Calu3 (cell line): ENCODE measurements around the gene ANKRD9. TPM values are rescaled to one million over a fixed set of nuclear protein-coding genes. Genes with fewer than 3 reads are reported as not detected.
A peak's percentile ranks its signal among the peaks of the same experiment; 100 is the strongest.

Experiments
- BruUV-seq: library from RNA; stranded (reverse); fragments of 400-500 nt; replicated peaks from 2 replicates; lab custom pipeline; 2021; lab: Mats Ljungman, UMichigan
- CTCF ChIA-PET: fragments of 300-600 bp; sonication (Branson Sonifier 250); formaldehyde crosslinking; loops from one replicate; lab custom pipeline; 2022; ENCODE audit warnings: antibody characterized with exemption; lab: Charles Lee
- DNase-seq: peaks from one replicate; pipeline ENCODE4 v3.0.0; 2022
- H3K27ac Mint-ChIP-seq: one replicate; pipeline ENCODE4 v1.8.0; 2022; ENCODE audit warnings: mixed read lengths; ENCODE audit not compliant: unreplicated experiment
- H3K27me3 Mint-ChIP-seq: one replicate; pipeline ENCODE4 v1.8.0; 2022; ENCODE audit warnings: mixed read lengths; ENCODE audit not compliant: unreplicated experiment
- H3K36me3 Mint-ChIP-seq: one replicate; pipeline ENCODE4 v1.8.0; 2022; ENCODE audit warnings: mild to moderate bottlenecking, moderate library complexity, mixed read lengths; ENCODE audit not compliant: insufficient read depth, unreplicated experiment
- H3K4me1 Mint-ChIP-seq: one replicate; pipeline ENCODE4 v1.8.0; 2022; ENCODE audit warnings: mild to moderate bottlenecking, low read depth, mixed read lengths; ENCODE audit not compliant: unreplicated experiment
- H3K4me3 Mint-ChIP-seq: one replicate; pipeline ENCODE4 v1.8.0; 2022; ENCODE audit warnings: mild to moderate bottlenecking, low read depth, moderate library complexity, mixed read lengths; ENCODE audit not compliant: unreplicated experiment
- H3K9me3 Mint-ChIP-seq: one replicate; pipeline ENCODE4 v1.8.0; 2022; ENCODE audit warnings: low read depth, mixed read lengths; ENCODE audit not compliant: unreplicated experiment
- intact Hi-C: fragments of 100-400 bp; cut with micrococcal nuclease; formaldehyde crosslinking; loops from one replicate; pipeline ENCODE4 v1.10.0; 2022; ENCODE audit not compliant: unreplicated experiment
- total RNA-seq: library from RNA; stranded (reverse); gene quantifications from 2 replicates; pipeline ENCODE4 v1.2.3, GENCODE V29; 2022
- TF ChIP-seq, protein P1 (sequence below): fragments of 200-600 bp; IDR thresholded peaks from one replicate; pipeline ENCODE4 v1.8.0; 2022; ENCODE audit warnings: antibody characterized with exemption; ENCODE audit not compliant: unreplicated experiment

Gene ANKRD9
- total RNA-seq, 1 experiment from 2014 or later = 23.8 TPM

DNA sequence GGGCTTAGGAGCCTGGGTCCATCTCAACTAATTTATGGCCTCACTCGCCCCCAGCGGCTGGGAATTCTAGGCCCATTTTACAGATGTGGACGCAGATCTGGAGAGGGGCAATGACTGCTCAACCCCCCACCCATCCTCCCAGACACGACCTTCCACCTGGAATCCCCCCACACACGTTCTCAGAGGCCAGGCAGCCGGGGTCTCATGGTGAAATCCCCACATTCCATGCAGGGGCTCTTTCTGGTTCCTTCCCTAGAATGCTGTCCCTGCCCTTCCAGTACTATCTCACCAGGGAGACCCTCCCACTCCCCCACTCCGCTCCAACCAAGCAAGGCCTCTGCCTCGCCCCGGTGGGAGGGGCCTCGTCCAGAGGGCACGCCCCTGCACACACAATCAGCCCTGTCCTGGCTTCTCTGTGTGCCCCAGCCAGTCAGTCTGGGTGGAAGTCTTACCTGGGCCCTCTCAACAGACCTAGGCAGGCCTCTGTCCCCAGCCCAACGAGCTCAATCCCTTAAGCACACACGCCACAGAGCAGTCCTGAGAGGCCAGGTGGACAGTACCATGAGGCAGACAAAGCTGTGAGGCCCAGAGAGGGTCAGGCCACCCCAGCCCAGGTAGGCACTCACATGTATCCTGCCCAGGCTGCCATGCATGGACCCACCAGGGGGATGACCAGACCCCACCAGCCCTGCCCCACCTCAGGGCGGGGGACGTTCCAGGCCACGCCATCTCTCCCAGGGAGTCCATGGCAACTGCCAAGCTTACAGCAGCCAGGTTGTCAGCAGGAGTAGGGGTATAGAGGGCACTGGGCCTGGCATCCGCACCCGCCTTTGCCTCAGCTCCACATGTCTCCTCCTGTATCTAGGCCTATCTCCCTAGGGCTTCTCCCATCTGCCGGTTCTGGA lies 1.3 kb upstream of the ANKRD9 start:
- Mint-ChIP-seq H3K27ac (no peak overlapping the region), H3K27me3 (no peaks in the 10 kb centered on the region), H3K36me3 (peaks cover 33% of the 10 kb centered on the region), H3K9me3 (no peaks in the 10 kb centered on the region), H3K4me1 (peaks cover 17% of the 10 kb centered on the region), H3K4me3 (peak overlapping the region; percentile 73)
- TF ChIP-seq, protein P1, sequence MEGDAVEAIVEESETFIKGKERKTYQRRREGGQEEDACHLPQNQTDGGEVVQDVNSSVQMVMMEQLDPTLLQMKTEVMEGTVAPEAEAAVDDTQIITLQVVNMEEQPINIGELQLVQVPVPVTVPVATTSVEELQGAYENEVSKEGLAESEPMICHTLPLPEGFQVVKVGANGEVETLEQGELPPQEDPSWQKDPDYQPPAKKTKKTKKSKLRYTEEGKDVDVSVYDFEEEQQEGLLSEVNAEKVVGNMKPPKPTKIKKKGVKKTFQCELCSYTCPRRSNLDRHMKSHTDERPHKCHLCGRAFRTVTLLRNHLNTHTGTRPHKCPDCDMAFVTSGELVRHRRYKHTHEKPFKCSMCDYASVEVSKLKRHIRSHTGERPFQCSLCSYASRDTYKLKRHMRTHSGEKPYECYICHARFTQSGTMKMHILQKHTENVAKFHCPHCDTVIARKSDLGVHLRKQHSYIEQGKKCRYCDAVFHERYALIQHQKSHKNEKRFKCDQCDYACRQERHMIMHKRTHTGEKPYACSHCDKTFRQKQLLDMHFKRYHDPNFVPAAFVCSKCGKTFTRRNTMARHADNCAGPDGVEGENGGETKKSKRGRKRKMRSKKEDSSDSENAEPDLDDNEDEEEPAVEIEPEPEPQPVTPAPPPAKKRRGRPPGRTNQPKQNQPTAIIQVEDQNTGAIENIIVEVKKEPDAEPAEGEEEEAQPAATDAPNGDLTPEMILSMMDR = no peak
- CTCF ChIA-PET = no interaction called here
- no TSS peak for BruUV-seq
- intact Hi-C loops = no loop called here
- DNase-seq = peak; percentile 55

DNA sequence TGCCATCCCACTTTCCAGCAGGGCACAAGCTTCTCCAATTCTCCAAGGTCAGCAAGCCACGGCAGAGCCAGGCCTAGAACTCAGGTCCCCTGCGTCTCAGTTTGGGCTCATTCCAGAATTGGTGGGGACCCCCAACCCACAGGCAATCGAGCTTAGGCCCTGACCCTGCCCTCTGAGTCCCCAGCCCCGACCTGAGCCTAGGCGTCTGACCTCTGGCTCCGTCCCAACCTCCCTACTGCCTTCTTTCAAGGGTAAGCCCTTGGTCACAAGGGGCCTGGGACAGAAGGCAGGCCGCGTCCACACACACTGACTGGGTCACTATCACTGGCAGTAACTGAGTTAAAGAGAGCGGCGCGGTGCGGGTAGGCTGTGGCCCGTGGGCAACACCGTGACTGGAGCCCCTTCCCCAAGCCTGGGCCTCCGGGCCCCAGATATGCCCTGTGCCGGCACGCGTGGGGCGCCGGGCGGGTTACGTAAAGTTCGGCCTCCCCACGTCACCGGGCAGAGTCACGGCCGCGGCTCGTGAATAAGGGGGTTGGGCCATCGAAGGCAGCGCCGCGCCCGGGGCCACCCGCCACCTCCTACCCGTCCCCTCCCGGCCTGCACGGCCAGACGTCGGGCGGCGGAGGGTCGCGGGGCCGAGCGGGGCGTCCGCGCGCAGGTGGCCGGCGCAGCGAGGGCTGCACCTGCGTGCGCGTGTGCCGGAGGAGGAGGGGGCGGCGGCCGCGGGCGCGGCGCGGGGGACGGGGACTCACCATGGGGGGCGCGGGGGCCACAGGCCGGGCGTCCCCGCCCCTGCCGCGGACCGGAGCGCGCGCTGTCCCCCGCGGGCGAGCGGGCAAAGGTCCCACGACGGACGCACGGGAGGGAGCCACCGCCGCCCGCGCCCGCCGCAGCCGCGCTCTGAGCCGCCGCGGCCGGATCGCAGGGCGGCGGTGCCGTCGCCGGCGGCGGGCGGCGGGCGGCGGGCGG lies 516 bp downstream of the ANKRD9 start:
- Mint-ChIP-seq H3K27me3 (no peaks in the 10 kb centered on the region), H3K4me3 (peak overlapping the region; percentile 73), H3K4me1 (peaks cover 17% of the 10 kb centered on the region), H3K36me3 (peaks cover 40% of the 10 kb centered on the region), H3K27ac (peak overlapping the region; percentile 13), H3K9me3 (no peaks in the 10 kb centered on the region)
- intact Hi-C loops = no loop called here
- TF ChIP-seq, protein P1 = no peak
- TSS peak; percentile 51 for BruUV-seq
- CTCF ChIA-PET = interaction anchor here (0.6 to 1.5 kb wide), 4 partner anchors 16 to 85 kb away, joined by 3 to 4 read pairs (median 3); no protein-coding TSS in a partner anchor
- DNase-seq = no peak

DNA sequence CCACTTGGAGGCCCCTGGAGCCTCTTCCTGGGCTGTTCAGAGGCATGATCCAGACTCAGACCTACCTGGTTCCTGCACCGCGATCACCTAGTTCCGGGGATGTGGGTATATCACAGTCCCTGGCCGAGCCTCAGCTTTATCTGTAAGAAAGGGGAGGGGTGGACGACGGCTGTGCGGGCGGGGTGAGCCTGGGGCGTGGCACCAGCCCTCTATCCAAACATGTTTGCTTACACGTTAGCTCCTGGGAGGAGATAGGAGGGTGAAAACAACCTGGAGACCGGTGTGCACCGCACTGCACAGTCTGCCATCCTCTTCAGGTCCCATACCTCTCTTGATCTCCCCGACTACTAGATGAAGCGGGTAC lies 1.2 kb downstream of the ANKRD9 start:
- Mint-ChIP-seq H3K36me3 (peaks cover 40% of the 10 kb centered on the region), H3K4me3 (peak overlapping the region; percentile 73), H3K27ac (peak overlapping the region; percentile 13), H3K4me1 (peaks cover 17% of the 10 kb centered on the region), H3K27me3 (no peaks in the 10 kb centered on the region), H3K9me3 (no peaks in the 10 kb centered on the region)
- CTCF ChIA-PET = interaction anchor here (0.6 to 1.5 kb wide), 4 partner anchors 15 to 86 kb away, joined by 3 to 4 read pairs (median 3); no protein-coding TSS in a partner anchor
- DNase-seq = peak; percentile 59
- BruUV-seq = no TSS peak
- TF ChIP-seq, protein P1 = no peak
- intact Hi-C loops = no loop called here

DNA sequence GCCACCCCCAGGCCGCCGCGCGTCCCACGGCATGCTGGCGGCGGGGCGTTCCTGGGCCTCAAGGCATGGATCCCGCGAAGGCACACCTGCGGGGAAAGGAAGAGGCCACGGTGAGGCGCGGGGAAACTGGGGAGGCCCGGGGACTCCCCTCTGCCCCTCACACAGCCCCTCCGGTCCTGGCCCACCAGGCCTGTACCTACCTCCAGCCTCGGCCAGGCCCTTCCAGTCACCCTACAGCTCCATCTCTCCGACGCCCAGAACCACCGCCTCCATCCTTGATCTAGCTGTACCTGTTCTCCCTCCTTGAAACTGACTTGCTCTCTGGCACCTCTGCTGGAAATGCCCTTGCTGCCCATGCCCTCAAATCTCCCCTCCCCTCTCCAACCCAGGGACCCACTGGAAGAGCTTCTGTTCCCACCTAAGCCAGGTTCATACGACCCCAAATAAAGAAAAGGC lies 1.7 kb downstream of the ANKRD9 start:
- peak overlapping the region; percentile 73 for H3K4me3 Mint-ChIP-seq
- no TSS peak for BruUV-seq
- H3K4me1 Mint-ChIP-seq = peaks cover 17% of the 10 kb centered on the region
- no peak for DNase-seq
- no peaks in the 10 kb centered on the region for H3K9me3 Mint-ChIP-seq
- H3K36me3 Mint-ChIP-seq = peaks cover 40% of the 10 kb centered on the region
- peak overlapping the region; percentile 13 for H3K27ac Mint-ChIP-seq
- TF ChIP-seq, protein P1 = no peak
- intact Hi-C loops = no loop called here
- CTCF ChIA-PET = interaction anchor here (1.2 to 1.5 kb wide), 2 partner anchors 15 to 70 kb away, joined by 3 to 4 read pairs; no protein-coding TSS in a partner anchor
- no peaks in the 10 kb centered on the region for H3K27me3 Mint-ChIP-seq
